T-cell (primary cell): Measurements from ENCODE around the gene TES. TPM values are rescaled to one million over a fixed set of nuclear protein-coding genes. Genes with fewer than 3 reads are reported as not detected.

Experiments used
- ATAC-seq, 4 experiments: fragments of 200-7000 bp in 3 of 4; fragments of 150-1000 bp in 1 of 4; cut with Tn5 transposase; replicated peaks in 1 of 4; 1 replicate in 3 of 4; 2 replicates in 1 of 4; pipeline ENCODE4 v1.10.0; 2021; ENCODE audit warnings: moderate library complexity in 3 of 4, mild to moderate bottlenecking in 2 of 4, moderate number of reproducible peaks in 1 of 4
- CTCF ChIA-PET, 2 donors: fragments of 300-600 bp; sonication (Branson Sonifier 250); formaldehyde crosslinking; loops; one replicate each; lab custom pipeline; 2022; ENCODE audit warnings: antibody characterized with exemption in 2 of 2; lab: Charles Lee
- POLR2A ChIA-PET, 2 donors: fragments of 300-600 bp; sonication (Branson Sonifier 250); formaldehyde crosslinking; loops; one replicate each; lab custom pipeline; 2022; ENCODE audit warnings: antibody characterized with exemption in 2 of 2; lab: Charles Lee
- DNase-seq, 35 experiments: peaks; one replicate each; pipeline versions ENCODE4 v3.0.0 to v3.0.0-alpha.2; 2013 to 2023
- H3K27ac ChIP-seq: one replicate; pipeline ENCODE4 v1.5.1; 2013; ENCODE audit warnings: low read length
- H3K27me3 ChIP-seq, 2 experiments: replicated peaks in 1 of 2; 1 replicate in 1 of 2; 2 replicates in 1 of 2; pipeline versions ENCODE4 v1.6.1 to v1.7.0; 2013; ENCODE audit warnings: low read length in 1 of 2, mixed read lengths in 1 of 2; ENCODE audit not compliant: control insufficient read depth in 2 of 2, insufficient read depth in 2 of 2; ENCODE audit errors: extremely low read depth in 1 of 2
- H3K36me3 ChIP-seq, 2 donors: 1 replicate in 1 of 2; 2 replicates in 1 of 2; pipeline versions ENCODE4 v1.6.1 to v1.7.0; 2013; ENCODE audit warnings: low read length in 1 of 2; ENCODE audit not compliant: control insufficient read depth in 2 of 2, insufficient read depth in 1 of 2; ENCODE audit errors: extremely low read depth in 1 of 2
- H3K4me1 ChIP-seq, 2 experiments: 1 replicate in 1 of 2; 2 replicates in 1 of 2; pipeline versions ENCODE4 v1.6.1 to v1.7.0; 2013; ENCODE audit warnings: low read length in 2 of 2, mixed read lengths in 1 of 2; ENCODE audit not compliant: insufficient read depth in 2 of 2, control insufficient read depth in 1 of 2; ENCODE audit errors: extremely low read depth in 1 of 2
- H3K4me3 ChIP-seq, 2 donors: 1 replicate in 1 of 2; 2 replicates in 1 of 2; pipeline versions ENCODE4 v1.5.1 to v1.7.0; 2013; ENCODE audit warnings: mild to moderate bottlenecking in 2 of 2, low read length in 1 of 2, moderate library complexity in 1 of 2; ENCODE audit not compliant: control insufficient read depth in 1 of 2; ENCODE audit errors: extremely low read depth in 1 of 2
- H3K9me3 ChIP-seq: 2 replicates; pipeline ENCODE4 v1.7.0; 2013
- H3K27ac Mint-ChIP-seq, 2 donors: one replicate each; pipeline ENCODE4 v1.8.0; 2020 to 2021; ENCODE audit warnings: mild to moderate bottlenecking in 2 of 2, mixed read lengths in 2 of 2
- H3K27me3 Mint-ChIP-seq, 2 donors: one replicate each; pipeline ENCODE4 v1.8.0; 2021 to 2022; ENCODE audit warnings: mixed read lengths in 2 of 2
- H3K36me3 Mint-ChIP-seq: one replicate; pipeline ENCODE4 v1.8.0; 2021; ENCODE audit warnings: mixed read lengths
- H3K4me1 Mint-ChIP-seq, 3 donors: one replicate each; pipeline ENCODE4 v1.8.0; 2020 to 2022; ENCODE audit warnings: mixed read lengths in 3 of 3, mild to moderate bottlenecking in 1 of 3
- H3K4me3 Mint-ChIP-seq, 3 donors: one replicate each; pipeline ENCODE4 v1.8.0; 2020 to 2022; ENCODE audit warnings: mild to moderate bottlenecking in 3 of 3, mixed read lengths in 3 of 3, moderate library complexity in 3 of 3
- H3K9me3 Mint-ChIP-seq, 3 donors: one replicate each; pipeline ENCODE4 v1.8.0; 2020 to 2022; ENCODE audit warnings: mixed read lengths in 3 of 3
- WGBS: methylation state at CpG from one replicate; pipeline ENCODE4 v1.1.5; 2013; ENCODE audit warnings: missing lambda C conversion rate; ENCODE audit not compliant: insufficient coverage; 5-methylcytosine and 5-hydroxymethylcytosine counted together
- total RNA-seq, 35 experiments: library from RNA in 6 of 35; stranded (reverse) in 6 of 35; fragments of 120-200 nt in 1 of 35; gene quantifications; one replicate each; pipeline versions ENCODE4 v1.2.1 to v1.2.4 and lab custom pipeline; 2013 to 2026

The TES gene, protein sequence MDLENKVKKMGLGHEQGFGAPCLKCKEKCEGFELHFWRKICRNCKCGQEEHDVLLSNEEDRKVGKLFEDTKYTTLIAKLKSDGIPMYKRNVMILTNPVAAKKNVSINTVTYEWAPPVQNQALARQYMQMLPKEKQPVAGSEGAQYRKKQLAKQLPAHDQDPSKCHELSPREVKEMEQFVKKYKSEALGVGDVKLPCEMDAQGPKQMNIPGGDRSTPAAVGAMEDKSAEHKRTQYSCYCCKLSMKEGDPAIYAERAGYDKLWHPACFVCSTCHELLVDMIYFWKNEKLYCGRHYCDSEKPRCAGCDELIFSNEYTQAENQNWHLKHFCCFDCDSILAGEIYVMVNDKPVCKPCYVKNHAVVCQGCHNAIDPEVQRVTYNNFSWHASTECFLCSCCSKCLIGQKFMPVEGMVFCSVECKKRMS
- 100 to 1,000 TPM; 101 to 132 (median 117) TPM for total RNA-seq
- total RNA-seq (2013), result 167 TPM
- 94.2 to 337 (median 151) reads per million in 29 experiments for total RNA-seq (lab: John Stamatoyannopoulos, UW)

DNA sequence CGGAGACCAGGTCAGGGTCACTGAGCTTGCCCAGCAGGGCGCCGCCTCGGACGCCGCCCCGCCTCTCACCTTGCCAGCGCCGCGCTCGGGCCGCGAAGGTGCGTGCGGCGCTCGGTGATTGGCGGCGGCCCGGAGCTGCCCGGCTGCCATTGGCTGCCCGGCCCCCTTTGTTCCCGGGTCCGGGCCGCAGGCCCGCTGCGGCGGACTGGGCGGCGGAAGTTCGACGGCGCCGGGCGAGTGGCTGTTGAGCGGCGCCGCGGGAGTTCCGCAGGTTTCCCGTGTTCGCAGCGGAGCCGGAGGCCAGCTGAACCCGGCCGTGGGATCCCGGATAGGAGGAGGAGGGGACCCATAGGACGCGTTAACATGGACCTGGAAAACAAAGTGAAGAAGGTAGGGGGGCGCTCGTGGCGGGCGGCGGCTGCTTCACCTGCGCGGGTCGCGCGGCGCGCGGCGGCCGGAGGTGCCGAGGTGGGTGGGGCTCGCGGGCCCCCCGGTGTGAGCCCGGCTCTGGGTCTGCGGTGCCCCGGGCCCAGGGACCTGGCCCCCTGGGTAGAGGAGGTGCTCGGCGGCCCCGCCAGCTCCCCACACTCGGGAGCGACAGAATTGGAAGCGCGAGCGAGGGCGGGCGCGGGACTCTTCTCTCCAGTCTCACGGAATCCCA is at the start of gene TES:
Gene TES (plus strand): TSS at position 195 of the 661 bp plus-strand sequence. CDS start 169 bp downstream, at position 364.
- peak; percentile 2 to 74 (median 34) for DNase-seq
- H3K27ac Mint-ChIP-seq, result peak within 1 kb of the TSS; percentile 97
- CTCF ChIA-PET, result interaction anchor here (0.8 to 6.0 kb wide), 11 partner anchors 9 to 379 kb away, joined by 3 to 107 read pairs (median 6); no protein-coding TSS in a partner anchor

DNA sequence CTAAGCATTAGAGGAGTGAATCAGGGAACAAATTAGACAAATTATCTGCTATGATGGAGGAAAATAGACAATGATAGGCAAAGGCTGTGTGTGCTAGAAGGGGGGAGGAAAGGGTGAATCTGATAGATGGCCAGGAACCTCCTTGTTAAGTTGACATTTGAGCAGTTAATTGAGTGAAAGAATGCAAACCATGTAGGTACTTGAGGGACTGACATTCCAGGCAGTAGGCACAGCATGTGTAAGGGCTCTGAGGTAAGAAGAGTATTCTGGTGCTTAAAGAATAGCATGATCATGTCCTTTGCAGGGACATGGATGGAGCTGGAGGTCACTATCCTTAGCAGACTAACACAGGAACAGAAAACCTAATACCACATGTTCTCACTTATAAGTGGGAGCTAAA is 48.6 kb upstream of the TES start:
- Histone ChIP-seq H3K4me3 (no peak overlapping the region), H3K4me1 (no peaks in the 10 kb centered on the region), H3K27me3 (no peaks in the 10 kb centered on the region), H3K27ac (no peak overlapping the region), H3K9me3 (no peaks in the 10 kb centered on the region), H3K36me3 (no peaks in the 10 kb centered on the region)
- Mint-ChIP-seq H3K9me3 (no peaks in the 10 kb centered on the region), H3K4me1 (peaks cover 0 to 3% (median 3%) of the 10 kb centered on the region in 3 donors), H3K36me3 (no peaks in the 10 kb centered on the region), H3K27me3 (peaks cover 11 to 28% of the 10 kb centered on the region in 2 donors), H3K27ac (no peak overlapping the region), H3K4me3 (no peak overlapping the region)
- CTCF ChIA-PET, result no interaction called here
- no peak for DNase-seq
- ATAC-seq, result no peak
- POLR2A ChIA-PET, result no interaction called here

More for the DNA sequence above, at the start of gene TES:
- Histone ChIP-seq H3K4me3 (peak within 1 kb of the TSS; percentile 81 to 98), H3K4me1 (peaks cover 12 to 34% of the 10 kb centered on the region in 2 experiments), H3K36me3 (no peaks in the 10 kb centered on the region), H3K27me3 (no peaks in the 10 kb centered on the region), H3K9me3 (no peaks in the 10 kb centered on the region), H3K27ac (peak within 1 kb of the TSS; percentile 91)
- ATAC-seq, result peak; percentile 58 to 70 (median 64)
- Mint-ChIP-seq H3K4me3 (peak within 1 kb of the TSS; percentile 97), H3K9me3 (peaks cover 0 to 8% (median 0%) of the 10 kb centered on the region in 3 donors), H3K27me3 (no peaks in the 10 kb centered on the region), H3K36me3 (peaks cover 11% of the 10 kb centered on the region), H3K4me1 (peaks cover 45 to 55% (median 45%) of the 10 kb centered on the region in 3 donors)
- under 1% methylated on average over 83 of the region's 83 CpGs for WGBS
- POLR2A ChIA-PET, result interaction anchor here (0.6 to 2.1 kb wide), 11 partner anchors 9 to 484 kb away, joined by 3 to 32 read pairs (median 4); no protein-coding TSS in a partner anchor

GRCh38 chr7:116162254-116162653 is 48.1 kb upstream of the TES start:
- H3K27me3 ChIP-seq, result no peaks in the 10 kb centered on the region
- Mint-ChIP-seq H3K36me3 (no peaks in the 10 kb centered on the region), H3K4me1 (peaks cover 2 to 8% (median 7%) of the 10 kb centered on the region in 3 donors), H3K27ac (no peak overlapping the region), H3K4me3 (no peak overlapping the region), H3K9me3 (no peaks in the 10 kb centered on the region), H3K27me3 (peaks cover 11 to 26% of the 10 kb centered on the region in 2 donors)
- no peaks in the 10 kb centered on the region for H3K36me3 ChIP-seq
- DNase-seq, result no peak
- no peak for ATAC-seq
- CTCF ChIA-PET, result interaction anchor here in 1 of 2 donors (0.6 kb wide), 1 partner anchor 54 kb away, joined by 3 read pairs; no protein-coding TSS in a partner anchor
- H3K27ac ChIP-seq, result no peak overlapping the region
- no peaks in the 10 kb centered on the region for H3K9me3 ChIP-seq
- peaks cover 0 to 2% of the 10 kb centered on the region in 2 experiments for H3K4me1 ChIP-seq
- H3K4me3 ChIP-seq, result no peak overlapping the region
- POLR2A ChIA-PET, result no interaction called here

- Mint-ChIP-seq H3K9me3 (no peaks in the 10 kb centered on the region), H3K27me3 (peaks cover 11 to 25% of the 10 kb centered on the region in 2 donors), H3K27ac (no peak overlapping the region), H3K36me3 (no peaks in the 10 kb centered on the region), H3K4me1 (peaks cover 5 to 12% (median 10%) of the 10 kb centered on the region in 3 donors), H3K4me3 (no peak overlapping the region)
- H3K4me1 ChIP-seq, result peaks cover 0 to 3% of the 10 kb centered on the region in 2 experiments
- H3K9me3 ChIP-seq, result no peaks in the 10 kb centered on the region
- H3K27me3 ChIP-seq, result no peaks in the 10 kb centered on the region
- DNase-seq (no peak), ATAC-seq (no peak)
- H3K27ac ChIP-seq, result no peak overlapping the region
- H3K4me3 ChIP-seq, result no peak overlapping the region
- POLR2A ChIA-PET, result no interaction called here
- H3K36me3 ChIP-seq, result no peaks in the 10 kb centered on the region
- CTCF ChIA-PET, result interaction anchor here (0.8 to 2.2 kb wide), 4 partner anchors 10 to 428 kb away, joined by 3 to 4 read pairs (median 3); no protein-coding TSS in a partner anchor
These were observed 47.3 kb upstream of the TES start for GRCh38 chr7:116162992-116163391.

- Histone ChIP-seq H3K27me3 (no peaks in the 10 kb centered on the region), H3K4me1 (peaks cover 0 to 3% of the 10 kb centered on the region in 2 experiments), H3K4me3 (no peak overlapping the region), H3K9me3 (no peaks in the 10 kb centered on the region), H3K27ac (no peak overlapping the region), H3K36me3 (no peaks in the 10 kb centered on the region)
- H3K27me3 Mint-ChIP-seq, result peaks cover 11 to 22% of the 10 kb centered on the region in 2 donors
- ATAC-seq (no peak), DNase-seq (no peak)
- no peaks in the 10 kb centered on the region for H3K36me3 Mint-ChIP-seq
- peaks cover 5 to 12% (median 10%) of the 10 kb centered on the region in 3 donors for H3K4me1 Mint-ChIP-seq
- ChIA-PET CTCF (interaction anchor here in 1 of 2 donors (2.2 kb wide), 1 partner anchor 12 kb away, joined by 4 read pairs; no protein-coding TSS in a partner anchor), POLR2A (interaction anchor here in 1 of 2 donors (0.6 kb wide), 1 partner anchor 273 kb away, joined by 3 read pairs; no protein-coding TSS in a partner anchor)
- no peaks in the 10 kb centered on the region for H3K9me3 Mint-ChIP-seq
- H3K4me3 Mint-ChIP-seq, result no peak overlapping the region
- H3K27ac Mint-ChIP-seq, result no peak overlapping the region
- WGBS, result no CpG with 5 or more reads among the region's 2 CpGs
These were observed 45.6 kb upstream of the TES start for GRCh38 chr7:116164552-116165306.
